Activated CD4-positive, alpha-beta T cell treated with anti-CD3 and anti-CD28 coated beads for 24 hours (primary cell): ENCODE data around the gene CUX1.

Experiments
- DNase-seq, 2 donors: peaks; one replicate each; pipeline ENCODE4 v3.0.0-alpha.2; 2020; ENCODE audit warnings: low read depth in 2 of 2

CUX1 gene

GRCh38 chr7:102184303-102184702 lies 366.9 kb downstream of the CUX1 start:
- no peak for DNase-seq

DNA sequence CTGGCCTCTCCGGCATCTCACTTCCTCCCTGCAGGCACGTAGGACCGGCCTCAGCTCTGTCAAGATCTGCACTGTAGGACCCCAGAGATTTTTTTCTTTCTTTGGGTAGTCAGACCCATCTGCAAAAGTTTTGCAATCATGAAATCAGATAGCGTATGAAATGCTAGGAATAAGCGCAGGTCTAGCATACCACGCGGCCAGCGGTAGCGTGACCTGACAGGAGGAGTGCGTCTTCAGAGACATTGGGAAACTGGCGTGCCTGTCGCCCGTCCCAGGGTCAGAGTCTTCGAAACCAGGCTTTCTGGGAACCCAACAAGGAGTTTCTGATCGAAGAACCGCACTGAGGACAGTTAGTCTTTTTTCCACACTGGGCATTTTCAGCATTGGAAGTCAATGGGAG lies 368.4 kb downstream of the CUX1 start:
- DNase-seq = no peak

DNA sequence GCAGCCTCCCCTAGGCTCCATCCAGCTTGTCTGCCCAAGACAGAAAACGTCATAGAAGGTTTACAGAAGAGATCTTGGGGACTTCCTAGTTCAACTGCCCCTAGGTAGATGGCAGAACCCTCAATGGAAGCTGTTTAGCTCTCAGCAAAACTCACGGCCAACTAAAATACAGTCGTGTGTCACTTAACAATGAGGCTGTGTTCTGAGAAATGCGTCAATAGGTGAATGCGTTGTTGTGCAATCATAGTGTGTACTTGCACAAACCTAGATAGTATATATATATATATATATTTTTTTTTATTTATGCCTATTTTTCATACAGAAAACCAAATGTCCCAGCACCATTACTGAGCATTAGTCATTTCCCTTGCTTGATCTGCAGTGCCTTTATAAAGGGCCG lies 368.9 kb downstream of the CUX1 start:
- no peak for DNase-seq

DNA sequence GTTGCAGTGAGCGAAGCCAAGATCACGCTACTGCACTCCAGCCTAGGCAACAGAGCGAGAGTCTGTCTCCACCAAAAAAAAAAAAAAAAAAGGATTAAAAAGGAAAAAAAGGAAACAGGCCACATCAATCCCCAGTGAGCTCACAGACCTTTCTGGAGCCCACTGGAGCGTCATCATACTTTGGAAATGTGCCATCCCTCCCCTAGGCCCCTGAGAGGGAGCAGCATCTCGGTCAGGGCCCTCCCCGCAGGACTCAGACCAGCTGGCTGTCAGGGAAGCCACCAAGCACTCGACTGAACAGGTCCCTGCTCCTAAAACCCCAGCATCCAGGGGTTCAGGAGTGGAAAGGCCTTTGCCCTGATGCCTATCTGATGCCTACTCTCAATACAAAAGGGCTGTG lies 371.3 kb downstream of the CUX1 start:
- DNase-seq = no peak

- DNase-seq = no peak
These were observed 372.3 kb downstream of the CUX1 start for GRCh38 chr7:102189756-102190155.

DNA sequence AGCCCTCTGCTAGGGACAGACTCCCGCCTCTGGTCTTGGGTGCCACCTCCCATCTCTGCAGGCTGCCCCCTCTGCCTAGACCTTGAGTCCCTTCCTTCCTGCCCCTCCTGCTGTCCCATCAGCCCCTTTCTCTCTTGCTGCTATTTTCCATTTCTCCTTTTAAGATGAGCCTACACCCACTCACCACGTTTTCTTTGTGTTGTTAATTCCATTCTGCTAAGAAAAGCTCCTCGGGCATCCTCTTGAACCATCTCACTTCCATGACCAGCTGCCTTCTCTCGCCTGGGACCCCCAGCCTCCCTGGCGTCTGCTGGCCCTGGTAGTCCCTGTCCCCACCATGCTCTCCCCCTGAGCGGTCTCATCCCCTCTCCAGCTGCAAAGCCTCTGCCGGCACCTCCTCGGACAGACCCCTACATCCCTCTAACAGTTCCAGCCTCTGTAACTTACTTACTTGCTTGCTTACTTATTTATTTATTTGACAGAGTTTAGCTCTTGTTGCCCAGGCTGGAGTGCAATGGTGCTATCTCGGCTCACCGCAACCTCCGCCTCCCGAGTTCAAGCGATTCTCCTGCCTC lies 373.4 kb downstream of the CUX1 start:
- no peak for DNase-seq

DNA sequence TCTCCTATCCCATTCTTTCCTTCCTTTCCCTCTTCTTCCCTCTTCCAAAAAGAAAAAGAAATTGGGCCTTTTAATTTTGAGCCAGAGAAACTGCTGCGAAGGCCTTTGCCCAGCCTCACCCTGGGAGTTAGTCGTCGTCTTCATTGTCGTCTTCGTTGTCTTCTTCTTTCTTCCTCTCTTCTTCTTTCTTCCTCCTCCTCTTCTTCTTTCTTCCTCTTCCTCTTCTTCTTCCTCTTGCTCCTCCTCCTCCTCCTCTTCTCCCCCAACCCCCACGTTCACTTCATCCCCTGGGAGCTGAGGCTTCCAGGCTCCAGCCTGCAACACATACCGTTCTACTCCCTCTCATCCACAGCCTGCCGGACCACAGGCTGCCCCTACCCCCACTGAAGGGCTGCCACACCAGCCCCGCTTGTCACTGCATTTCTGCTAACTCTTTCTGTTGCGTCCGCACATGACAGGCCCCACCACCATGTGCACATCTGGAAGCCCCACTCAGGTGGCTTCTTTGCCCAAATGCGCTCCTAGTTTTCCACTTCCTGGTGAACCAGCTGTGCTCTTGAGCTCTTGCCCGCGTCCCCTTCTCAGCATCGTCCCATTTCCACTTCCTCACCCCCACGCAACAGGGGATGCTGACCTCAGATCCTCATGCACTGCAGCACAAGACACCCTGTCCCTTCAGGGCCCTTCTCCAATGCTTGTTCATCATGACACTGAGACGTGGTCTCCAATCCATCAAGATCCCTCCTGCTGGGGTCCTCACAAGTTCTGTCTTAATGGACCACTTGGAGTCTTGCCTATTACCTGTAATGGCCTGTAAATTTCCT lies 374.3 kb downstream of the CUX1 start:
- DNase-seq = no peak

GRCh38 chr7:102192790-102193189 lies 375.4 kb downstream of the CUX1 start:
- no peak for DNase-seq

DNA sequence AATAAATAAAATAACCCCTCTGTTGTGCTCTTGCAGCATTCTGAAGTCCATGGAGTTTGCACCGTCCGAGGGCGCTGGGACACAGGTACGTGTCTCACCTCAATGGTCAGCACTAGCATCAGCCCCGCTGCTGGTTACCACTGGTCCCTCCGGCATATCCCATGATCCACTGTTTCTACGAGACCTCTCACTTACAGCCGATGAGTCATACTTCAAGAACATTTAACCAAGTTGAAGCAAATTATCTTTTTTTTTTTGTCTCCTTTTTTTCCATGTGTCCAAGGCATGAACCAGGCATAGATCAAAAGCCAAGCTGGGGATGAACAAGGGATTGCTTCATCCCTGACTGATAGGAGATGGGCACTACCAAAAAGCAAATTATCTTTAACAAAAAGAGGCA lies 376.4 kb downstream of the CUX1 start:
- DNase-seq = no peak

- DNase-seq = no peak
These were observed 377.9 kb downstream of the CUX1 start for GRCh38 chr7:102195361-102195760.

GRCh38 chr7:102196028-102196427 lies 378.6 kb downstream of the CUX1 start:
- DNase-seq = no peak

- no peak for DNase-seq
These were observed 379.7 kb downstream of the CUX1 start for GRCh38 chr7:102197161-102197560.

GRCh38 chr7:102197599-102197998 lies 380.2 kb downstream of the CUX1 start:
- DNase-seq = no peak

DNA sequence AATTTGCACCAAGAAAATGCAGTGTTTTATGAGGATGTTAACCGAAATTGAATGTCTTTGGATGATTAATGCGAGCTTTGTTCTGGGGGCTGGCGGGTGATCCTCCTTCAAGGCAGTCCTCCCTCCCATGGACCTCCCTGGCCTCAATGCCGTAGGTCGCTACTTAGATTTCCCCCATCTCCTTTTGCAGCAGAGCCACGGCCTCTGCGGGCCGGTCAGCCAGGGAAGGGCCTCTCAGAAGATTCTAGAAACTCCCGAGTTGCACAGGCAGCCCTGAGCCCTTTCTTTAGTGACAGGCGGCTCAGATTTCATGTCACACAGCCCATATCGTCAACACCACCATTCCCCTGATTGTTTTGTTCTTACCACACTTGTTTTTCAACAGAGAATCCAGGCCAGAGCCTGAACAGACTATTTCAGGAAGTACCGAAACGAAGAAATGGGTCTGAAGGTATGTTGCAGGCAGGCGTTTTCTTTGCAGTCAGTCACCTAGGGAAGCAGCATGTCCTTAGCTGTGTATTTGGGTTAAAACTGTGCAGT lies 381.1 kb downstream of the CUX1 start:
- DNase-seq = no peak

DNA sequence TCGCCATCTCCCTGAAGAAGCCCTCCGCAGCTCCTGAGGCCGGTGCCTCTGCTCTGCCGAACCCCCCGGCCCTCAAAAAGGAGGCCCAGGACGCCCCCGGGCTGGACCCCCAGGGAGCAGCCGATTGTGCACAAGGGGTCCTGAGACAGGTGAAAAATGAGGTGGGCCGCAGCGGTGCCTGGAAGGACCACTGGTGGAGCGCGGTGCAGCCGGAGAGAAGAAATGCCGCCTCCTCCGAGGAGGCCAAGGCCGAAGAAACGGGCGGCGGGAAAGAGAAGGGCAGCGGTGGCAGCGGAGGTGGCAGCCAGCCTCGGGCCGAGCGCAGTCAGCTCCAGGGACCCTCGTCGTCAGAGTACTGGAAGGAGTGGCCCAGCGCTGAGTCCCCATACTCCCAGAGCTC lies 384.1 kb downstream of the CUX1 start:
- no peak for DNase-seq

DNA sequence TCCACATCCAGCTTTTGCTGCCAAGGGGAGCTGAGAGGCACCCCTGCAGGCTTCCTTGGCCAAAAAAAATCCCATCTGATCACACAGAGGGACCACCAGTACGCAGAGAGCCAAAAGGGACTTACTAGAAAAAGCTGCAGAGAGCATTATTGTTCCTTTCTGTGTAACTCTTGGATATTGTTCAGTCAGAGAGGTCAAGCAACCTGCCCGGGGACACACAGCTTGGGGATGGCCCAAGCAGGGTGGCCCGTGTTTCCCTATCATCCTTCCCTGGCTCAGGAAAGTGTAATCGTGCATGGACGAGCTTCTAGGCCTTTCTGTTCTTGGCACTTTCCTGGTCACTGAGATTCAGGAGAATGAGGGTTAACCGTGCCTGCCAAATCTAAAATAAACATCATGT lies 385.1 kb downstream of the CUX1 start:
- DNase-seq = no peak

DNA sequence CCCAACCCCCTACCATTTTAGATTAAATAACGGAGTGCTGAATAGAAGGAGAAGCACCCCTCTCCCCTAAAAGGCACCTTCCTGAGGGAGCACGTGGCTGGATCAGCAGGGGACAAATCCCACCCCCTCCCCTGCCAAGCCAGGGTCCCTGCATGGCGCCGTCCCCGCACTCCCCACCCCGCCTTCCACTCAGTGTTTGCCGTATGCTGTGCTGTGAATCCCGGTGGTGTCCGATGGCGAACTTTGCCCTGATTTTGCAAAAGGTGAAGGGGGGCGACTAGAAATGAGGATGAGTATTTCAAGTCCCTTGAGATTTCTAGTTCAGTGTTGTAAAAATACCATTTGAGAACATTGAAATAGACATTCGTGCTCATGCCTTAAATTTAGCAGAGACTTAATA lies 385.8 kb downstream of the CUX1 start:
- DNase-seq = no peak

DNA sequence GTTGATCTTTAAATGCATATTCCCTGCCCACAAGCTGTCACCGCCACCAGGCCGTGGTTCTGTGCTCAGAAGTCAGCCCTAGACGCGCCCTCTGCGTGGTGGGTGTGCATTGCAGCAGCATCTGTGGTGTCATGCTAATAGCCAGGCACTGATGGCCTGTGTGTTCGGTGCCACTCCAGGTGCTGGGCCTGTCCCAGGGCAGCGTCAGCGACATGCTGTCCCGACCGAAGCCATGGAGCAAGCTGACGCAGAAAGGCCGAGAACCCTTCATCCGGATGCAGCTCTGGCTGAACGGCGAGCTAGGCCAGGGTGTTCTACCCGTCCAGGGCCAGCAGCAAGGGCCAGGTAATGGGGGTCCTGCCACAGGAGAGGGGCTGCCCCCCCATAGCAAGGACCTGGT lies 386.8 kb downstream of the CUX1 start:
- DNase-seq = no peak

GRCh38 chr7:102205915-102206314 lies 388.5 kb downstream of the CUX1 start:
- no peak for DNase-seq

DNA sequence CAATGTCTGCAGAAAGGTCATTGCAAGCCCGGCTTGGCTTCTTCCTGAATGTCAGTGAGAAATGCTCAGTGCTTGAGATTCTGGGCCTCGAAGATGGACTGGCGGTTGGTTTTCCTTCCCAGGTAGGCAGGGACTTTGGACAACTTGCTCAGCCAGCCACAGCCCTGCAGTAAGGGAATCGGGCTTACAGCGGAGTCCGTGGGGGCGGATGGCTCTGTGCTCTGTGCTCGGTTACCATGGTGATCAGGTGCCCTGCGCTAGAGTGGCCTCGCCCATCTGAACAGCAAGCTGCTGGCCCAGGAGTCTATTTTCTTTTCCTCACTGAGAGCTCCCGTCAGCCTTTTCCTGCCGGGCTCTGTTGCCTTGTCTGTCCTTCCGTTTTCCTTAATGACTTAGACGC lies 391.4 kb downstream of the CUX1 start:
- DNase-seq = no peak

DNA sequence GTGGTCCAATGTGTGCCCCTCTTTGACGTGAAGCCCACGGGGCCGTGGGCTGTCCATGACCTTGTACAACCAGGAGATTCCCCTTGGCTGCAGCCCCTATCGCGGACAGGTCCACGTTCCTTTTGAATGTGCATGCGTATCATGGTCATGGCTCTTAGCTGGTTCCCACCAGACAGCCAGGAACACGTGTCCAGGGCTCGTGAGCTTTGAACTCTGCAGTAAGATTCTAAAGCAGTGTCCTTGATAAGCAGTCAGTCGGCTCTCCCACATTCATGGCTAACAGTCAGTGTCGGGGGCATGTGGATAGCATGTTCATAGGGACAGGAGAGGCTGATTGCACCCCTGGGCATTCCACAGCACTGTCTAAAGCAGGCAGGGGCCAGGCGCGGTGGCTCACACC lies 393.4 kb downstream of the CUX1 start:
- DNase-seq = no peak

DNA sequence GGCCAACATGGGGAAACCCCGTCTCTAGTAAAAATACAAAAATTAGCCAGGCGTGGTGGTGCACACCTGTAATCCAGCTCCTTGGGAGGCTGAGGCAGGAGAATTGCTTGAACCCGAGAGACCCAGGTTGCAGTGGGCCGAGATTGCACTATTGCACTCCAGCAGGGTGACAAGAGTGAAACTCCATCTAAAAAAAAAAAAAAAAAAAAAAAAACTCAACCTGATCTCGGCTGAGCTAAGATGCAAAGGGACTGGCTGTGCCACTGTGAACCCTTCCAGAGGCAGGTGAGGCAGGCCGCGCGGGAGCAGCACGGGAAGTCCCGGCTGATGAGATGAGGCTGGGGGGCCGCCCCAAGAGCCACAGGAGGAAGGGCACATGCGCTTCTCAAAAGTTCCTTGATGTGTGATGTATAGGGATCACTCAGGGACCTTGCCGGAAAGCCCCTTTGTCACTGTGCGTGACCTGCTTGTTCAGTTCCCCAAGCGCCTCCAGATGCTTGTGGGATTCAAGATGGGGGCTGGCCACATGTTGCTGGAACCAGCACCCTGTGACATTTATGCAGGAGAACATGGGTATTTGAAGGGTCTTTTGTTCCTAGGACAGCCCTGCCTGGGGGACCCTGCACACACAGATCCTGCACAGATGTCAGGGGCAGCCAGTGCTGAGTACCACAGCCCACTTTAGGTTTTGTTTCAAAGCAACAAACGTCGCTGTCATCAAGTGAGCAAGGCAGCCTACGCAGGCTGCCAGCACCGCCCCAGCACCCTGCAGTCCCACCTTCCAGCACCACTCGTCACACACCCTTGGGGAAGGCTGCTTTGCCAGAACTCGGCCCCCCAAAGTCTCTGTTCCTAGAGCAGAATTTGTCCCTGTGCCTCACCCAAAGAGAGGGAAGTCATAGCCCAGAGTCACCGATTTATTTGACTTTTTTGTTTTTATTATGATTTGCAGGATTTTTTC lies 394.4 kb downstream of the CUX1 start:
- no peak for DNase-seq
